ENCODE data around the gene MATN3.

DNA sequence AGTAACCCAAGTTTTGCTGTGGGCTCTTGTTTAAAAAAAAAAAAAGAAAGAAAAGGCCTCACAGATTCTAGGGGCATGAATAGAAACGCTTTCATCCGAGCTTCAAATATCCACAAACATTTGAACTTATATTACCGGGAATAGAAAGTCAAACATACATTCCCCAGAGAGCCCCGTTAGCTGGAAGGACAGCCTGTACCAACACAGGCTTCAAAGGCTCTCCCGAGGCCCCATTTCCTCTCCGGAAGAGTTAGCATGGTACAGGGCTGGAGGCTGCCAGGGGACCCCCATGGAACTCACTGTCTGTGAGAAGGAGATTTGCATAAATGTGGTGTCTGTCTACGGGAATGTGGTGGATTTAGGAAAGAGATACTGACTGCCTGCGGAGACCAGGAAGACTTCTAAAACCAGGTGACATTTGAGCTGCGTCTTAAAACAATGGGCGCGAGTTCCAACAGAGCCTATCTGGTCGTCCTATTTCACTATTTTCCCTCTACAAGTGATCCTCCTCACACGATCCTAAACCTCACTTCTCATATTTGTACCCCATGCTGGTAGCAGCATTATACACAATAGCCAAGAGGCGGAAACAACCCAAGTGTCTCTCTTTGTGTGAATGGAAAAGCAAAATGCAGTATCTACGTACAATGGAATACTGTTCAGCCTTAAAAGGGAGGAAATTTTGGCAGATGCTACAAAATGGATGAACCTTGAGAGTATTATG is 820 bp upstream of the MATN3 start:
- TF ChIP-seq ARNTL (CRISPR knock-in tag; IDR thresholded peaks at IDR 0.05; ENCODE audit: borderline replicate concordance, low read depth) = no peak
- no peak for TF ChIP-seq ESRRG (CRISPR knock-in tag; IDR thresholded peaks at IDR 0.05)
- TF ChIP-seq RARB (CRISPR knock-in tag; IDR thresholded peaks at IDR 0.05) = no peak
- TF ChIP-seq BACH2 (CRISPR knock-in tag; IDR thresholded peaks at IDR 0.05; ENCODE audit: borderline replicate concordance) = no peak

Measured in SK-N-SH treated with all-trans-retinoic acid at 6 μM for 48 hours (cell line).